ENCODE measurements around the gene OR10R2.

- TF ChIP-seq CTCF (IDR thresholded peaks at IDR 0.05; ENCODE audit: low read depth, low read length) (no peak), POLR2A (IDR thresholded peaks at IDR 0.05; ENCODE audit: extremely low read depth, insufficient read length) (no peak)
Measured at GRCh38 chr1:158509471-158510156, 37.6 kb downstream of the OR10R2 start.
